ENCODE measurements around the gene CELF5. TPM values are rescaled to one million over a fixed set of nuclear protein-coding genes. Genes with fewer than 3 reads are reported as not detected.

Gene CELF5
- total RNA-seq, 1 experiment from 2014 or later, result 7.7 TPM

GRCh38 chr19:3295581-3295980 lies 71.1 kb downstream of the CELF5 start:
- Mint-ChIP-seq H3K36me3 (no peaks in the 10 kb centered on the region), H3K27me3 (ENCODE audit: low read depth) (peaks cover 16% of the 10 kb centered on the region), H3K4me1 (no peaks in the 10 kb centered on the region), H3K27ac (no peak overlapping the region), H3K4me3 (no peak overlapping the region), H3K9me3 (peaks cover 7% of the 10 kb centered on the region)
- no peak for TF ChIP-seq ZNF532 (CRISPR knock-in tag; IDR thresholded peaks at IDR 0.05; ENCODE audit: borderline replicate concordance)
- TF ChIP-seq ZNF512 (CRISPR knock-in tag; IDR thresholded peaks at IDR 0.05; ENCODE audit: borderline replicate concordance), result no peak
- no peak for TF ChIP-seq CTCF (IDR thresholded peaks at IDR 0.05)
- TF ChIP-seq RORB (CRISPR knock-in tag; IDR thresholded peaks at IDR 0.05), result no peak
- TF ChIP-seq AR (CRISPR knock-in tag; IDR thresholded peaks at IDR 0.05), result no peak
- TF ChIP-seq SMAD3 (CRISPR knock-in tag; IDR thresholded peaks at IDR 0.05; ENCODE audit: borderline replicate concordance), result no peak
- TF ChIP-seq PRDM15 (CRISPR knock-in tag; IDR thresholded peaks at IDR 0.05), result no peak
- no peak for TF ChIP-seq GRHL2 (CRISPR knock-in tag; IDR thresholded peaks at IDR 0.05; ENCODE audit: insufficient replicate concordance, severe bottlenecking)
- no peak for TF ChIP-seq E2F5 (CRISPR knock-in tag; IDR thresholded peaks at IDR 0.05)
- TF ChIP-seq MAX (CRISPR knock-in tag; IDR thresholded peaks at IDR 0.05), result no peak
- TF ChIP-seq MXD4 (CRISPR knock-in tag; IDR thresholded peaks at IDR 0.05; ENCODE audit: borderline replicate concordance), result no peak
- TF ChIP-seq USF1 (CRISPR knock-in tag; IDR thresholded peaks at IDR 0.05), result no peak
- TF ChIP-seq NR2C2 (CRISPR knock-in tag; IDR thresholded peaks at IDR 0.05), result no peak
- TF ChIP-seq HMGXB4 (CRISPR knock-in tag; IDR thresholded peaks at IDR 0.05), result no peak
- no peak for TF ChIP-seq NFYB (CRISPR knock-in tag; conservative IDR thresholded peaks at IDR 0.05; ENCODE audit: low read depth)
- TF ChIP-seq ZNF232 (CRISPR knock-in tag; IDR thresholded peaks at IDR 0.05), result no peak
- DNase-seq (ENCODE audit: low spot score) (no peak), ATAC-seq (no peak)
- CTCF ChIA-PET, result interaction anchor here (1.1 to 1.6 kb wide), 4 partner anchors 9 to 190 kb away, joined by 5 to 14 read pairs (median 6); no protein-coding TSS in a partner anchor
- POLR2A ChIA-PET, result no interaction called here
